ENCODE data around the gene RBFOX2.
A peak's percentile ranks its signal among the peaks of the same experiment; 100 is the strongest.

The RBFOX2 gene

GRCh38 chr22:35785181-35785923 lies 243.3 kb downstream of the RBFOX2 start:
- Mint-ChIP-seq H3K9me3 (no peaks in the 10 kb centered on the region), H3K27me3 (ENCODE audit: low read depth, poor library complexity) (no peaks in the 10 kb centered on the region)
- DNase-seq = no peak

GRCh38 chr22:35784633-35785032 lies 244.0 kb downstream of the RBFOX2 start:
- Mint-ChIP-seq H3K27me3 (ENCODE audit: low read depth, poor library complexity) (no peaks in the 10 kb centered on the region), H3K9me3 (no peaks in the 10 kb centered on the region), H3K27ac (no peak overlapping the region), H3K4me3 (no peak overlapping the region), H3K36me3 (ENCODE audit: low read depth) (peaks cover 56% of the 10 kb centered on the region), H3K4me1 (peaks cover 68% of the 10 kb centered on the region)
- DNase-seq = no peak
- TF ChIP-seq, protein P1, sequence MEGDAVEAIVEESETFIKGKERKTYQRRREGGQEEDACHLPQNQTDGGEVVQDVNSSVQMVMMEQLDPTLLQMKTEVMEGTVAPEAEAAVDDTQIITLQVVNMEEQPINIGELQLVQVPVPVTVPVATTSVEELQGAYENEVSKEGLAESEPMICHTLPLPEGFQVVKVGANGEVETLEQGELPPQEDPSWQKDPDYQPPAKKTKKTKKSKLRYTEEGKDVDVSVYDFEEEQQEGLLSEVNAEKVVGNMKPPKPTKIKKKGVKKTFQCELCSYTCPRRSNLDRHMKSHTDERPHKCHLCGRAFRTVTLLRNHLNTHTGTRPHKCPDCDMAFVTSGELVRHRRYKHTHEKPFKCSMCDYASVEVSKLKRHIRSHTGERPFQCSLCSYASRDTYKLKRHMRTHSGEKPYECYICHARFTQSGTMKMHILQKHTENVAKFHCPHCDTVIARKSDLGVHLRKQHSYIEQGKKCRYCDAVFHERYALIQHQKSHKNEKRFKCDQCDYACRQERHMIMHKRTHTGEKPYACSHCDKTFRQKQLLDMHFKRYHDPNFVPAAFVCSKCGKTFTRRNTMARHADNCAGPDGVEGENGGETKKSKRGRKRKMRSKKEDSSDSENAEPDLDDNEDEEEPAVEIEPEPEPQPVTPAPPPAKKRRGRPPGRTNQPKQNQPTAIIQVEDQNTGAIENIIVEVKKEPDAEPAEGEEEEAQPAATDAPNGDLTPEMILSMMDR (IDR thresholded peaks at IDR 0.05) = no peak

More at GRCh38 chr22:35785181-35785923, 243.3 kb downstream of the RBFOX2 start:
- TF ChIP-seq, protein P1 (IDR thresholded peaks at IDR 0.05) = no peak
- Mint-ChIP-seq H3K27ac (no peak overlapping the region), H3K4me3 (no peak overlapping the region), H3K4me1 (peaks cover 61% of the 10 kb centered on the region), H3K36me3 (ENCODE audit: low read depth) (peaks cover 55% of the 10 kb centered on the region)

GRCh38 chr22:35783943-35784614 lies 244.5 kb downstream of the RBFOX2 start:
- TF ChIP-seq, protein P1 (IDR thresholded peaks at IDR 0.05) = no peak

GRCh38 chr22:35782504-35782903 lies 246.1 kb downstream of the RBFOX2 start:
- peak overlapping the region; percentile 75 for H3K27ac Mint-ChIP-seq
- H3K27me3 Mint-ChIP-seq (ENCODE audit: low read depth, poor library complexity) = no peaks in the 10 kb centered on the region
- H3K36me3 Mint-ChIP-seq (ENCODE audit: low read depth) = peaks cover 51% of the 10 kb centered on the region
- H3K9me3 Mint-ChIP-seq = no peaks in the 10 kb centered on the region
- TF ChIP-seq, protein P1 (IDR thresholded peaks at IDR 0.05) = no peak
- no peak overlapping the region for H3K4me3 Mint-ChIP-seq
- H3K4me1 Mint-ChIP-seq = peaks cover 72% of the 10 kb centered on the region
- DNase-seq = no peak

More at GRCh38 chr22:35783943-35784614, 244.5 kb downstream of the RBFOX2 start:
- DNase-seq = no peak
- H3K9me3 Mint-ChIP-seq = no peaks in the 10 kb centered on the region
- H3K27me3 Mint-ChIP-seq (ENCODE audit: low read depth, poor library complexity) = no peaks in the 10 kb centered on the region
- peaks cover 71% of the 10 kb centered on the region for H3K4me1 Mint-ChIP-seq
- peaks cover 58% of the 10 kb centered on the region for H3K36me3 Mint-ChIP-seq (ENCODE audit: low read depth)
- peak overlapping the region; percentile 46 for H3K27ac Mint-ChIP-seq
- H3K4me3 Mint-ChIP-seq = no peak overlapping the region

DNA sequence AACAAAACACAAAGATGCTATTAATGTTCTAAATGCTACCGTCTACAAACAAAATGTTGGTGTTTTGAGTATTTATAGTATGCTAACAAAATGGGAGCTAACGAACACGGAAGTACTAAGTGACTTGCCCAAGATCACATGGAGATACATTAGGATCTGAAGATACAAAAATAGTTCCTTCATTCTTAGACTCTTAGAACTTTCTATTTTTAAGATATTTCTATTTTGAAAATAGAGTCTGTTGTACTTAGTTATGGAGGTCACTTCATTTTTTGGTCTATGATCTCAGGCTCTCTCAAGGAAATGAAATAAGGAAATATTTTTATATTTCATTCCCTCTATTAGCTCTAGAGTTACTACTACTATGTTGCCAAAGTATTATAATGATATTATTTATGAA lies 246.7 kb downstream of the RBFOX2 start:
- TF ChIP-seq, protein P1 (IDR thresholded peaks at IDR 0.05) = no peak
- no peaks in the 10 kb centered on the region for H3K9me3 Mint-ChIP-seq
- H3K27me3 Mint-ChIP-seq (ENCODE audit: low read depth, poor library complexity) = no peaks in the 10 kb centered on the region
- H3K36me3 Mint-ChIP-seq (ENCODE audit: low read depth) = peaks cover 51% of the 10 kb centered on the region
- DNase-seq = no peak
- H3K4me1 Mint-ChIP-seq = peaks cover 70% of the 10 kb centered on the region
- no peak overlapping the region for H3K4me3 Mint-ChIP-seq
- H3K27ac Mint-ChIP-seq = peak overlapping the region; percentile 94

Measured in nephron progenitor cell (in vitro differentiated cells).